HEK293T (cell line): Measurements from ENCODE around the gene MORF4L2.
A peak's percentile ranks its signal among the peaks of the same experiment; 100 is the strongest.

Source experiments
- ARNT ChIP-seq: fragments of 450-650 bp; IDR thresholded peaks from 2 replicates; pipeline ENCODE4 v1.6.1; 2017; ENCODE audit warnings: mild to moderate bottlenecking
- BHLHE40 ChIP-seq: fragments of 450-650 bp; IDR thresholded peaks from 2 replicates; pipeline ENCODE4 v1.6.1; 2016; ENCODE audit warnings: mild to moderate bottlenecking, moderate library complexity, borderline replicate concordance
- CTBP1 ChIP-seq: fragments of 450-650 bp; IDR thresholded peaks from 2 replicates; pipeline ENCODE4 v1.6.1; 2016; ENCODE audit warnings: borderline replicate concordance
- ELF4 ChIP-seq: fragments of 450-650 bp; IDR thresholded peaks from 2 replicates; pipeline ENCODE4 v1.6.1; 2017; ENCODE audit warnings: antibody characterized with exemption
- FOXA1 ChIP-seq: fragments of 450-650 bp; IDR thresholded peaks from 2 replicates; pipeline ENCODE4 v1.6.1; 2016; ENCODE audit warnings: mild to moderate bottlenecking
- FOXK2 ChIP-seq: fragments of 450-650 bp; IDR thresholded peaks from 2 replicates; pipeline ENCODE4 v1.6.1; 2016; ENCODE audit warnings: mild to moderate bottlenecking
- FOXM1 ChIP-seq: fragments of 450-650 bp; IDR thresholded peaks from 2 replicates; pipeline ENCODE4 v1.6.1; 2017; ENCODE audit warnings: mild to moderate bottlenecking, borderline replicate concordance
- HDGF ChIP-seq: fragments of 450-650 bp; IDR thresholded peaks from 2 replicates; pipeline ENCODE4 v1.6.1; 2017; ENCODE audit warnings: antibody characterized with exemption, borderline replicate concordance
- NFRKB ChIP-seq: fragments of 450-650 bp; IDR thresholded peaks from 2 replicates; pipeline ENCODE4 v1.6.1; 2016; ENCODE audit warnings: mild to moderate bottlenecking, moderate library complexity
- PKNOX1 ChIP-seq: fragments of 450-650 bp; IDR thresholded peaks from 2 replicates; pipeline ENCODE4 v1.6.1; 2016
- SP1 ChIP-seq: fragments of 450-650 bp; IDR thresholded peaks from 2 replicates; pipeline ENCODE4 v1.6.1; 2017
- SUZ12 ChIP-seq: fragments of 450-650 bp; IDR thresholded peaks from 2 replicates; pipeline ENCODE4 v1.6.1; 2016; ENCODE audit warnings: mild to moderate bottlenecking
- TARDBP ChIP-seq: fragments of 450-650 bp; IDR thresholded peaks from 2 replicates; pipeline ENCODE4 v1.6.1; 2016
- ZNF384 ChIP-seq: fragments of 450-650 bp; IDR thresholded peaks from 2 replicates; pipeline ENCODE4 v1.6.1; 2016

- no peak for TF ChIP-seq SP1
- no peak for TF ChIP-seq CTBP1
- no peak for TF ChIP-seq ARNT
- TF ChIP-seq FOXM1, result no peak
- no peak for TF ChIP-seq SUZ12
- TF ChIP-seq HDGF, result no peak
- TF ChIP-seq ELF4, result no peak
- peak; percentile 87 for TF ChIP-seq PKNOX1
- no peak for TF ChIP-seq FOXA1
- no peak for TF ChIP-seq FOXK2
- no peak for TF ChIP-seq ZNF384
- TF ChIP-seq NFRKB, result no peak
- no peak for TF ChIP-seq TARDBP
- TF ChIP-seq BHLHE40, result no peak
Observed at GRCh38 chrX:103628386-103629317, 57.8 kb downstream of the MORF4L2 start, which contains the start of gene TCEAL1.
